Mucosa of rectum (tissue), 2 donors: ENCODE data around the gene ATP9A.

ENCODE experiments used
- H3K27ac ChIP-seq, 2 donors: one replicate each; pipeline ENCODE4 v1.7.0; 2013; ENCODE audit warnings: inconsistent platforms in 2 of 2, low read depth in 2 of 2, low read length in 2 of 2
- H3K27me3 ChIP-seq, 2 donors: one replicate each; pipeline ENCODE4 v1.7.0; 2013; ENCODE audit warnings: low read length in 2 of 2; ENCODE audit not compliant: control insufficient read depth in 2 of 2, insufficient read depth in 2 of 2
- H3K36me3 ChIP-seq, 2 donors: one replicate each; pipeline ENCODE4 v1.7.0; 2013; ENCODE audit warnings: low read length in 2 of 2; ENCODE audit not compliant: control insufficient read depth in 2 of 2, insufficient read depth in 2 of 2
- H3K4me1 ChIP-seq, 2 donors: one replicate each; pipeline ENCODE4 v1.7.0; 2013; ENCODE audit warnings: low read length in 2 of 2, mild to moderate bottlenecking in 1 of 2; ENCODE audit not compliant: control insufficient read depth in 2 of 2, insufficient read depth in 2 of 2
- H3K4me3 ChIP-seq, 2 donors: one replicate each; pipeline ENCODE4 v1.7.0; 2013; ENCODE audit warnings: low read length in 2 of 2
- H3K9ac ChIP-seq, 2 donors: one replicate each; pipeline ENCODE4 v1.7.0; 2013; ENCODE audit warnings: low read length in 2 of 2, low read depth in 1 of 2, mild to moderate bottlenecking in 1 of 2
- H3K9me3 ChIP-seq, 2 donors: one replicate each; pipeline ENCODE4 v1.7.0; 2013; ENCODE audit warnings: low read length in 2 of 2; ENCODE audit not compliant: control insufficient read depth in 2 of 2
- donor health status: healthy.
- donor health status: Normal muscosa, but diverticular disease.

The ATP9A gene

DNA sequence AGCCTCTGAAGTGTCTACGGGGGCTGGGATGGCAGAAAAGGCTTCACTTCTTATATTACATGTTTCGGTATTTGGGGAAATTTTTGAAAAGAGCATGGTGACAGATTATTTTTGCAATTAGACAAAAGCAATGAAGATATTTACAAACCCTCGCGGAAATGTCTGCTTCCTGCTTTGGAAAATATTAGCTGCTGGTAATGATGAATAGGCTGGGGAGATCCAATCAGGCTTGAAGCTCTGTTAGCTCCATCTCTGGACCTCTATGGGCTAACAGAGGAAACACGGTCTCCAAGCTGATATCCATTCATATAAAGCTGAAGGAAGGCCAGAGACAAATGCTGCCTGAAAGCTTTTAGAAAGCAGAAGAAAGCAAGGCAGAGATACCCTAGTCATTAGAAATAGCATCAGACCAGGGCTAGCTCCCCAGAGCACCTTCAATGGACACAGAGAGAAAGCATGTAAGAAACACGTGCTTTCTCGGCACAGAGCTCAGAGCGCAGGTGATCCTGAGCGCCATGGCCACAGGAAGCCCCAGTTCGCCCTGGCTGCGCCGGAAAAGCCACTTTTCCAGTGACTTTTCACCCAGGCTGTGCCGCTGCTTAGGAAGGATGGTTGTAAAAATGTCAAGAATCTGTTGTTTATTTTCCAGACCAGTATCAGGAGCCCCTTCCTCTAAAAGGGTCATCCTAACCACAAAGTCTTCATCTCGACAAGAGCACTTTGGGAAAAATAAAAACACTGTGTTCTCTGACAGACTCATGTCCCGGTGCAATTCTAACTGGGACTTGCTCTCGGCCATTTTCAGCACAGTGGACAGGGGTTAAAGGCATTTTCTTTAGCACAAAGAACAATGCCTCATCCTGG, 157.2 kb downstream of the ATP9A start:
- Histone ChIP-seq H3K27me3 (no peaks in the 10 kb centered on the region), H3K36me3 (peaks cover 36 to 38% of the 10 kb centered on the region in 2 donors), H3K4me1 (no peaks in the 10 kb centered on the region)

GRCh38 chr20:51610111-51610510, 158.1 kb downstream of the ATP9A start:
- no peaks in the 10 kb centered on the region for H3K9me3 ChIP-seq
- no peak overlapping the region for H3K27ac ChIP-seq
- H3K36me3 ChIP-seq, result peaks cover 36 to 38% of the 10 kb centered on the region in 2 donors
- no peak overlapping the region for H3K9ac ChIP-seq
- H3K4me3 ChIP-seq, result no peak overlapping the region
- H3K27me3 ChIP-seq, result no peaks in the 10 kb centered on the region
- H3K4me1 ChIP-seq, result no peaks in the 10 kb centered on the region

More for the DNA sequence above, 157.2 kb downstream of the ATP9A start:
- no peak overlapping the region for H3K27ac ChIP-seq
- no peak overlapping the region for H3K4me3 ChIP-seq
- no peaks in the 10 kb centered on the region for H3K9me3 ChIP-seq
- H3K9ac ChIP-seq, result no peak overlapping the region

DNA sequence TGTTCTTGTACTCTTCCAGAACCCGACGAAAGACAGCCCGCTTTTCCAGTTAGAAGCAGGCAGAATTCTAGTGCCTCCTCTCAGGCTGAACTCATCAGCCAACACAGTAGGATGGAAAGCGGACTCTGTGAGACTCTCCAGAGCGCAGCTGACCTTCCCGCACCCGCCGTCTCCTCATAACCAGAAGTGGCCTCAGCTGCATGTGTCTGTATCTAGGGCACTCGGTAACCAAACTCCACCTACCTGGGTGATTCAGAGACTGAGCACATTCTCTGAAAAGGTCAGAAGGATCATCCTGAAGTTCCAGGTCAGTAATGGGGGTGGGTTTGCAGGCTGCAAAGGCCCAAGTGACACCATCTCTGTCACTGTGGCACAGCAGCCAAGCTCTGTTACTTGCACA, 158.9 kb downstream of the ATP9A start:
- no peaks in the 10 kb centered on the region for H3K4me1 ChIP-seq
- H3K4me3 ChIP-seq, result no peak overlapping the region
- peaks cover 43 to 46% of the 10 kb centered on the region in 2 donors for H3K36me3 ChIP-seq
- H3K9me3 ChIP-seq, result no peaks in the 10 kb centered on the region
- H3K27ac ChIP-seq, result no peak overlapping the region
- H3K9ac ChIP-seq, result no peak overlapping the region
- no peaks in the 10 kb centered on the region for H3K27me3 ChIP-seq

DNA sequence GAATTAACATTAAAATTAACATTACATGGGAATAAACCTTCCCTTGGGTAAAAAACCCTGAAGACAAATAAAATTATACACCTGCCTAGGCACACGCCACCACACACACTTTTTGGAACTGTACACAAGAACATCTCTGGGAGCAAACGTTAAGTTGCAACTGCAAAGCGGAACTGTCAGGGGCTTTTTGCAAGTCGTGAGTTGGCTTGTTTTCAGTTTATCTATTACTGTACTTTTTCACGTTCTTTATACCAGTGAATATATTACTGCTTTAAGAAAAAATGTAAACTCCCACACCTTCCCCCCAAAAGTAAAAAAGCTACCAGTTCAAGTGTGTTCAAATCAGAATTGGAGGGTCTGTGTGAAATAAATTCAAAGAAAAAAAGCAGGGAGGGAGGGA, 160.1 kb downstream of the ATP9A start:
- Histone ChIP-seq H3K27ac (no peak overlapping the region), H3K36me3 (peaks cover 46 to 47% of the 10 kb centered on the region in 2 donors), H3K9me3 (no peaks in the 10 kb centered on the region), H3K27me3 (no peaks in the 10 kb centered on the region), H3K9ac (no peak overlapping the region), H3K4me1 (no peaks in the 10 kb centered on the region), H3K4me3 (no peak overlapping the region)

DNA sequence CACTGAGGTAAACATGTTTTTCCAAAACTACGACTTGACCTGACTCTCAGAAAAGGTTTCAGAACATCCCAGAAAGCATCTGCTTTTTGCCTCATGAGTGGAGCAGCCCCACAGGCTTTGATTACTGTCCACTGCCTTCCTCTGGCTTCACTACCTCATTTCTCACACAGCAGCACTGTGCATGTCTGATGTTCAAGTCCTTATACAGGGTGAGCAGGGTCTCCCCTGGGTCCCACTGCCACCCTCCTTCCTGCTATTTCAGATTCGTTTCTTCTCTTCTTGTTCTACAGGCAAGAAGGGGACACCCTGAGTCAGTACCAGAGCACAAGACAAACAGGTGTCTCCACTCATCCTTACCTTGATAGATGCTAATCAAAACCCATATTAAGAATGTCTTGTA, 161.0 kb downstream of the ATP9A start:
- no peaks in the 10 kb centered on the region for H3K27me3 ChIP-seq
- no peaks in the 10 kb centered on the region for H3K4me1 ChIP-seq
- no peak overlapping the region for H3K27ac ChIP-seq
- no peak overlapping the region for H3K4me3 ChIP-seq
- no peak overlapping the region for H3K9ac ChIP-seq
- peaks cover 39 to 42% of the 10 kb centered on the region in 2 donors for H3K36me3 ChIP-seq
- H3K9me3 ChIP-seq, result no peaks in the 10 kb centered on the region

- Histone ChIP-seq H3K27ac (no peak overlapping the region), H3K9me3 (no peaks in the 10 kb centered on the region), H3K4me3 (no peak overlapping the region), H3K9ac (no peak overlapping the region), H3K36me3 (peaks cover 36 to 43% of the 10 kb centered on the region in 2 donors), H3K4me1 (no peaks in the 10 kb centered on the region), H3K27me3 (no peaks in the 10 kb centered on the region)
These were observed 163.3 kb downstream of the ATP9A start for GRCh38 chr20:51604851-51605250.

GRCh38 chr20:51602131-51602530, 166.1 kb downstream of the ATP9A start:
- H3K27ac ChIP-seq, result no peak overlapping the region
- no peaks in the 10 kb centered on the region for H3K4me1 ChIP-seq
- H3K36me3 ChIP-seq, result peaks cover 32 to 39% of the 10 kb centered on the region in 2 donors
- no peaks in the 10 kb centered on the region for H3K9me3 ChIP-seq
- no peak overlapping the region for H3K9ac ChIP-seq
- no peak overlapping the region for H3K4me3 ChIP-seq
- H3K27me3 ChIP-seq, result no peaks in the 10 kb centered on the region

- Histone ChIP-seq H3K36me3 (peaks cover 30 to 37% of the 10 kb centered on the region in 2 donors), H3K9ac (no peak overlapping the region), H3K9me3 (no peaks in the 10 kb centered on the region), H3K27me3 (no peaks in the 10 kb centered on the region), H3K4me3 (no peak overlapping the region), H3K4me1 (no peaks in the 10 kb centered on the region), H3K27ac (no peak overlapping the region)
These were observed 167.2 kb downstream of the ATP9A start for GRCh38 chr20:51600950-51601349.

GRCh38 chr20:51600016-51600420, 168.2 kb downstream of the ATP9A start:
- H3K4me3 ChIP-seq, result no peak overlapping the region
- H3K9ac ChIP-seq, result no peak overlapping the region
- H3K9me3 ChIP-seq, result no peaks in the 10 kb centered on the region
- no peaks in the 10 kb centered on the region for H3K4me1 ChIP-seq
- peaks cover 30 to 36% of the 10 kb centered on the region in 2 donors for H3K36me3 ChIP-seq
- no peaks in the 10 kb centered on the region for H3K27me3 ChIP-seq
- no peak overlapping the region for H3K27ac ChIP-seq

GRCh38 chr20:51598556-51598955, 169.6 kb downstream of the ATP9A start:
- peaks cover 0 to 4% of the 10 kb centered on the region in 2 donors for H3K4me1 ChIP-seq
- H3K4me3 ChIP-seq, result no peak overlapping the region
- H3K27me3 ChIP-seq, result no peaks in the 10 kb centered on the region
- H3K36me3 ChIP-seq, result peaks cover 19 to 26% of the 10 kb centered on the region in 2 donors
- no peak overlapping the region for H3K27ac ChIP-seq
- H3K9ac ChIP-seq, result no peak overlapping the region
- no peaks in the 10 kb centered on the region for H3K9me3 ChIP-seq
